Measurements from ENCODE around the gene CDC42EP1. TPM values are rescaled to one million over a fixed set of nuclear protein-coding genes. Genes with fewer than 3 reads are reported as not detected.
A peak's percentile ranks its signal among the peaks of the same experiment; 100 is the strongest.
"Not testable (repeated sequence)": the region's sequence is repeated elsewhere in the genome, so short reads cannot be mapped to it uniquely, and the experiment has no call there.

Gene CDC42EP1
- total RNA-seq, 4 donors from 2014 or later = 44.4 to 80.1 (median 70.5) TPM

DNA sequence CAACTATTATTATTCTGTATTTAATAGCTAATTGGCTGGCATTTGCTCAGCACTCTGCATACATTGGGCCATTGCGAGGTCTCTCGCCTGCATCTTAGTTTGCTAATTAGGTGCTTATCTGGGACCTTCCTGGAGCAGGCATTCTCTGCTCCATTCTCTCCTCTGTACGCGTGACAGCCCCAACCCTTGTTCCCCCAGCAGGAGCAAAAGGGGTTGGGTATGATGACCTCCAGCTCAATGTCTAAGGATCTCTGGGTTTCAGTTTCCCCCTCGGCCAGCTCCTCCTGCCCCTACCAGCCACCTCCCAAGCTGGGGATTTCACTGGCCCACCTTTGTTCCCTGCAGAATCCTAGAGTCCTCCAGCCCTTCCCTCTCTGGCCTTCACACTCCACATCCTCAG, 29.4 kb downstream of the CDC42EP1 start:
- intact Hi-C loops (cut with DNase I; ENCODE audit: low total_unique reads) = loop anchor here (10.0 kb wide), 2 partner anchors 45 to 65 kb away; no protein-coding TSS in a partner anchor
- WGBS, 2 donors = 81 to 89% methylated on average over 5 of the region's 5 CpGs

GRCh38 chr22:37591081-37591480, 30.8 kb downstream of the CDC42EP1 start:
- DNase-seq (ENCODE audit: low spot score in 2 of 2); H3K4me3 ChIP-seq (ENCODE audit: low read depth, poor library complexity, severe bottlenecking): not testable (repeated sequence)
- intact Hi-C loops (cut with DNase I; ENCODE audit: low total_unique reads) = loop anchor here (10.0 kb wide), 1 partner anchor 46 kb away; no protein-coding TSS in a partner anchor
- WGBS, 2 donors = 88 to 89% methylated on average over 6 of the region's 6 CpGs

More for the DNA sequence above, 29.4 kb downstream of the CDC42EP1 start:
- TF ChIP-seq, protein P1, sequence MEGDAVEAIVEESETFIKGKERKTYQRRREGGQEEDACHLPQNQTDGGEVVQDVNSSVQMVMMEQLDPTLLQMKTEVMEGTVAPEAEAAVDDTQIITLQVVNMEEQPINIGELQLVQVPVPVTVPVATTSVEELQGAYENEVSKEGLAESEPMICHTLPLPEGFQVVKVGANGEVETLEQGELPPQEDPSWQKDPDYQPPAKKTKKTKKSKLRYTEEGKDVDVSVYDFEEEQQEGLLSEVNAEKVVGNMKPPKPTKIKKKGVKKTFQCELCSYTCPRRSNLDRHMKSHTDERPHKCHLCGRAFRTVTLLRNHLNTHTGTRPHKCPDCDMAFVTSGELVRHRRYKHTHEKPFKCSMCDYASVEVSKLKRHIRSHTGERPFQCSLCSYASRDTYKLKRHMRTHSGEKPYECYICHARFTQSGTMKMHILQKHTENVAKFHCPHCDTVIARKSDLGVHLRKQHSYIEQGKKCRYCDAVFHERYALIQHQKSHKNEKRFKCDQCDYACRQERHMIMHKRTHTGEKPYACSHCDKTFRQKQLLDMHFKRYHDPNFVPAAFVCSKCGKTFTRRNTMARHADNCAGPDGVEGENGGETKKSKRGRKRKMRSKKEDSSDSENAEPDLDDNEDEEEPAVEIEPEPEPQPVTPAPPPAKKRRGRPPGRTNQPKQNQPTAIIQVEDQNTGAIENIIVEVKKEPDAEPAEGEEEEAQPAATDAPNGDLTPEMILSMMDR (IDR thresholded peaks at IDR 0.05) = no peak
- no peak for TF ChIP-seq POLR2A (IDR thresholded peaks at IDR 0.05)
- H3K4me3 ChIP-seq (ENCODE audit: low read depth, poor library complexity, severe bottlenecking) = no peak overlapping the region
- DNase-seq (ENCODE audit: low spot score in 2 of 2) = no peak

GRCh38 chr22:37591823-37592404, 31.6 kb downstream of the CDC42EP1 start:
- TF ChIP-seq POLR2A (IDR thresholded peaks at IDR 0.05) = no peak
- TF ChIP-seq, protein P1 (IDR thresholded peaks at IDR 0.05) = no peak
- intact Hi-C loops (cut with DNase I; ENCODE audit: low total_unique reads) = loop anchor here (10.0 kb wide), 1 partner anchor 47 kb away; no protein-coding TSS in a partner anchor
- WGBS, 2 donors = 81 to 83% methylated on average over 12 of the region's 12 CpGs
- H3K4me3 ChIP-seq (ENCODE audit: low read depth, poor library complexity, severe bottlenecking) = no peak overlapping the region
- DNase-seq (ENCODE audit: low spot score in 2 of 2) = no peak

DNA sequence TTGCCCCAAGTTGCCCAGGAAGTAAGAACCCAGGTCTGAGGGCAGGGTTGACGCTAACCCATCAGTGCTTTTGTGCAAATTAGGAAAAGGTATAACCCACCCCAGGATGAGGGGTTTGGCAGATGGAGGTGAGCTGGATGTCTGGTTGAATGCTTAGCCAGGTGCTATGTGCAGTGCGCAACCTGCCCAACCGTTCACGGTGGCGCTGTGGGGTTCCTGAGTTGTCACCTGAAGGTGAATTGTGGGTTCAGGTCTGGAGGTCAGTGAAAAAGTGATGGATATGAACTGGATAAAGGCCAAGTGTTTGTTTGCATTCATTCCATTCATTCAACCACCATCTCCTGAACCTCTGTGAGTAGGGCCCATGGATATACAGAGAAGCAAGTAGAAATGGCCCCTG, 34.0 kb downstream of the CDC42EP1 start:
- TF ChIP-seq, protein P1 (IDR thresholded peaks at IDR 0.05) = no peak
- no peak for DNase-seq (ENCODE audit: low spot score in 2 of 2)
- 86 to 89% methylated on average over 5 of the region's 5 CpGs for WGBS, 2 donors
- intact Hi-C loops (cut with DNase I; ENCODE audit: low total_unique reads) = loop anchor here (10.0 kb wide), 1 partner anchor 49 kb away; no protein-coding TSS in a partner anchor
- no peak overlapping the region for H3K4me3 ChIP-seq (ENCODE audit: low read depth, poor library complexity, severe bottlenecking)

GRCh38 chr22:37599153-37599552, 38.9 kb downstream of the CDC42EP1 start:
- peak in 1 of 2 donors; percentile 46 for DNase-seq (ENCODE audit: low spot score in 2 of 2)
- TF ChIP-seq POLR2A (IDR thresholded peaks at IDR 0.05) = no peak
- TF ChIP-seq, protein P1 (IDR thresholded peaks at IDR 0.05) = no peak
- 63 to 69% methylated on average over 4 of the region's 4 CpGs for WGBS, 2 donors
- intact Hi-C loops (cut with DNase I; ENCODE audit: low total_unique reads) = loop anchor here (10.0 kb wide), 1 partner anchor 54 kb away; no protein-coding TSS in a partner anchor
- no peak overlapping the region for H3K4me3 ChIP-seq (ENCODE audit: low read depth, poor library complexity, severe bottlenecking)

- no peak overlapping the region for H3K4me3 ChIP-seq (ENCODE audit: low read depth, poor library complexity, severe bottlenecking)
- intact Hi-C loops (cut with DNase I; ENCODE audit: low total_unique reads) = no loop called here
- 41 to 62% methylated on average over 4 of the region's 4 CpGs for WGBS, 2 donors
These were observed 40.9 kb downstream of the CDC42EP1 start for GRCh38 chr22:37601203-37601539.

More at GRCh38 chr22:37601203-37601539, 40.9 kb downstream of the CDC42EP1 start:
- DNase-seq (ENCODE audit: low spot score in 2 of 2) = no peak
- TF ChIP-seq POLR2A (IDR thresholded peaks at IDR 0.05) = no peak
- TF ChIP-seq, protein P1 (IDR thresholded peaks at IDR 0.05) = no peak
